ENCODE results near the gene HIBCH. TPM values are rescaled to one million over a fixed set of nuclear protein-coding genes. Genes with fewer than 3 reads are reported as not detected.

Gene HIBCH
- total and polyA plus RNA-seq, 2 of the 13 experiments (the other 11 are each of a cell fraction or from before 2014, with no cell fraction given) = 18.8 to 49.5 TPM

DNA sequence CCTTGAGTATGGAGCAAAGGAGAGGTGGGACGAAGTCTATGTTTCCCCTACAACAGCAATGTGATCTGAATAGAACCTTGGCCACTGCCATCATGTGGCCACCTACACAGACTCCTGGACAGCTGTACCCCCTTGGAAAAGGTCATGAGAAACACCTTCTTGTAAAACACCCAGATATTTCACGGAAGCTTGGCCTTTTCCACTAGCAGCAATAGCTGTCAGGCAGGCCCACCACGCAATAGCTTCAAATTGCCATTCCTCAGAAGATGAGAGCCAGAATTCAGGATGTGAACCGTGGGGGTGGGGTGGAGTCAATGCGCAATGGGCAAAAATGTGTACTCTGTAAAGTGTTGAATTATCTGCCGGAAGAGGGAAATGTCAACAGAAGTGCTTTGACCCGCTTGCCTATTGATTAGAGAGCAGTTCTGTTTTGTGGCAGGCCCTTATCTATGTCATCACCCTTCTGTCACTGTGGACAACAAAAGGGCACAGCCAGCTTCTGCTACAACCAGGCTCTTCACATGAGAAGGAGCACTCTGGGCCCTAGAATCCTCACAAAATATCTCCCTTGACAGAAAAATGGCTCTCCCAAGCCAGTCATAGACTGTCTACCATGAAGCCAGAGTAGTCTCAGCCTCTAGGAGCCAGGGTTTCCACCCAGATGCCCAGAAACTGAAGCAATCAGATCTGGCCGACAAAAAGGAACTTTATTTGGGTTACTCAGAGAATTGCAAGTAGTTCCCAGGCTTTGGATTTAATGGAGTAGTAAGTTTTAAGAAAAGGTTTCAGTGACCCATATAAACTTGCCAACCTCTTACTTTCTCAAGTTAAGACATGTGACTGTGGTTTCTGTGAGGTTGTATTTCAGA is 33.3 kb upstream of the HIBCH start (continued):
- TF ChIP-seq ZNF275 (CRISPR knock-in tag; IDR thresholded peaks at IDR 0.05; ENCODE audit: borderline replicate concordance) (0 out of 2 replicates have a peak, but pooled peaks have one; percentile 68), STAG1 (CRISPR knock-in tag; IDR thresholded peaks at IDR 0.05) (no peak), ZNF251 (CRISPR knock-in tag; IDR thresholded peaks at IDR 0.05) (no peak), NCOA1 (CRISPR knock-in tag; IDR thresholded peaks at IDR 0.05) (peak; percentile 92; the same call in 1 of the 2 replicates), THAP7 (CRISPR knock-in tag; IDR thresholded peaks at IDR 0.05) (no peak), ZBTB34 (CRISPR knock-in tag; IDR thresholded peaks at IDR 0.05) (peak; percentile 96), ZNF367 (CRISPR knock-in tag; IDR thresholded peaks at IDR 0.05; ENCODE audit: borderline replicate concordance) (no peak), MBNL3 (CRISPR knock-in tag; conservative IDR thresholded peaks at IDR 0.05) (no peak), PHF5A (CRISPR knock-in tag; IDR thresholded peaks at IDR 0.05; ENCODE audit: low read depth, unreplicated experiment) (peak; percentile 98), NFE2L1 (CRISPR knock-in tag; IDR thresholded peaks at IDR 0.05; ENCODE audit: borderline replicate concordance) (no peak), MTA3 (CRISPR knock-in tag; IDR thresholded peaks at IDR 0.05) (no peak), BCL3 (CRISPR knock-in tag; IDR thresholded peaks at IDR 0.05) (peak; percentile 95), HOXA9 (CRISPR knock-in tag; IDR thresholded peaks at IDR 0.05; ENCODE audit: borderline replicate concordance) (no peak), ZNF672 (CRISPR knock-in tag; IDR thresholded peaks at IDR 0.05) (no peak), RBM39 (IDR thresholded peaks at IDR 0.05; ENCODE audit: low read depth, low read length, poor library complexity, severe bottlenecking) (no peak), KMT2A (CRISPR knock-in tag; IDR thresholded peaks at IDR 0.05) (peak; percentile 86), TMF1 (CRISPR knock-in tag; IDR thresholded peaks at IDR 0.05; ENCODE audit: low read depth) (peak; percentile 88)
- TF ChIP-seq, protein P1, sequence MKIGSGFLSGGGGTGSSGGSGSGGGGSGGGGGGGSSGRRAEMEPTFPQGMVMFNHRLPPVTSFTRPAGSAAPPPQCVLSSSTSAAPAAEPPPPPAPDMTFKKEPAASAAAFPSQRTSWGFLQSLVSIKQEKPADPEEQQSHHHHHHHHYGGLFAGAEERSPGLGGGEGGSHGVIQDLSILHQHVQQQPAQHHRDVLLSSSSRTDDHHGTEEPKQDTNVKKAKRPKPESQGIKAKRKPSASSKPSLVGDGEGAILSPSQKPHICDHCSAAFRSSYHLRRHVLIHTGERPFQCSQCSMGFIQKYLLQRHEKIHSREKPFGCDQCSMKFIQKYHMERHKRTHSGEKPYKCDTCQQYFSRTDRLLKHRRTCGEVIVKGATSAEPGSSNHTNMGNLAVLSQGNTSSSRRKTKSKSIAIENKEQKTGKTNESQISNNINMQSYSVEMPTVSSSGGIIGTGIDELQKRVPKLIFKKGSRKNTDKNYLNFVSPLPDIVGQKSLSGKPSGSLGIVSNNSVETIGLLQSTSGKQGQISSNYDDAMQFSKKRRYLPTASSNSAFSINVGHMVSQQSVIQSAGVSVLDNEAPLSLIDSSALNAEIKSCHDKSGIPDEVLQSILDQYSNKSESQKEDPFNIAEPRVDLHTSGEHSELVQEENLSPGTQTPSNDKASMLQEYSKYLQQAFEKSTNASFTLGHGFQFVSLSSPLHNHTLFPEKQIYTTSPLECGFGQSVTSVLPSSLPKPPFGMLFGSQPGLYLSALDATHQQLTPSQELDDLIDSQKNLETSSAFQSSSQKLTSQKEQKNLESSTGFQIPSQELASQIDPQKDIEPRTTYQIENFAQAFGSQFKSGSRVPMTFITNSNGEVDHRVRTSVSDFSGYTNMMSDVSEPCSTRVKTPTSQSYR (CRISPR knock-in tag; IDR thresholded peaks at IDR 0.05; ENCODE audit: borderline replicate concordance) = peak; percentile 99
- TF ChIP-seq, protein P2, sequence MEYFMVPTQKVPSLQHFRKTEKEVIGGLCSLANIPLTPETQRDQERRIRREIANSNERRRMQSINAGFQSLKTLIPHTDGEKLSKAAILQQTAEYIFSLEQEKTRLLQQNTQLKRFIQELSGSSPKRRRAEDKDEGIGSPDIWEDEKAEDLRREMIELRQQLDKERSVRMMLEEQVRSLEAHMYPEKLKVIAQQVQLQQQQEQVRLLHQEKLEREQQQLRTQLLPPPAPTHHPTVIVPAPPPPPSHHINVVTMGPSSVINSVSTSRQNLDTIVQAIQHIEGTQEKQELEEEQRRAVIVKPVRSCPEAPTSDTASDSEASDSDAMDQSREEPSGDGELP (IDR thresholded peaks at IDR 0.05; ENCODE audit: borderline replicate concordance, low read depth) = peak; percentile 82; the same call in 1 of the 2 replicates
